CD4-positive, CD25-positive, alpha-beta regulatory T cell (primary cell): ENCODE results near the gene NANOS2. TPM values are rescaled to one million over a fixed set of nuclear protein-coding genes. Genes with fewer than 3 reads are reported as not detected.

Experiments
- ATAC-seq, 2 donors: fragments of 150-1000 bp; cut with Tn5 transposase; one replicate each; pipeline ENCODE4 v1.10.0; 2021; ENCODE audit warnings: low read depth in 2 of 2, moderate number of reproducible peaks in 2 of 2, moderate library complexity in 1 of 2
- DNase-seq, 3 donors: peaks; one replicate each; pipeline versions ENCODE4 v3.0.0 to v3.0.0-alpha.2; 2012 to 2022; ENCODE audit warnings: mixed read lengths in 1 of 3
- H3K27ac ChIP-seq: one replicate; pipeline ENCODE4 v1.7.0; 2013; ENCODE audit warnings: mild to moderate bottlenecking, low read length; ENCODE audit not compliant: insufficient read depth, poor library complexity, severe bottlenecking
- H3K27me3 ChIP-seq: one replicate; pipeline ENCODE4 v1.7.0; 2013; ENCODE audit warnings: low read length; ENCODE audit not compliant: control insufficient read depth, insufficient read depth
- H3K36me3 ChIP-seq: one replicate; pipeline ENCODE4 v1.7.0; 2013; ENCODE audit warnings: mild to moderate bottlenecking, low read length, moderate library complexity; ENCODE audit not compliant: control insufficient read depth, insufficient read depth
- H3K4me1 ChIP-seq: 2 replicates; pipeline ENCODE4 v1.7.0; 2013; ENCODE audit warnings: mild to moderate bottlenecking, low read length; ENCODE audit not compliant: insufficient read depth, control insufficient read depth, poor library complexity, severe bottlenecking
- H3K4me3 ChIP-seq: one replicate; pipeline ENCODE4 v1.7.0; 2013; ENCODE audit warnings: low read depth, mild to moderate bottlenecking, low read length, moderate library complexity
- H3K9me3 ChIP-seq, 2 experiments: 1 replicate in 1 of 2; 2 replicates in 1 of 2; pipeline ENCODE4 v1.7.0; 2013; ENCODE audit warnings: low read length in 2 of 2, mild to moderate bottlenecking in 1 of 2, moderate library complexity in 1 of 2; ENCODE audit not compliant: control insufficient read depth in 2 of 2
- H3K27ac Mint-ChIP-seq, 3 donors: one replicate each; pipeline ENCODE4 v1.8.0; 2020 to 2022; ENCODE audit warnings: mild to moderate bottlenecking in 3 of 3, mixed read lengths in 3 of 3, moderate library complexity in 2 of 3
- H3K27me3 Mint-ChIP-seq: one replicate; pipeline ENCODE4 v1.8.0; 2022; ENCODE audit warnings: mild to moderate bottlenecking, mixed read lengths
- H3K36me3 Mint-ChIP-seq: one replicate; pipeline ENCODE4 v1.8.0; 2020; ENCODE audit warnings: mixed read lengths
- H3K4me1 Mint-ChIP-seq, 4 donors: one replicate each; pipeline ENCODE4 v1.8.0; 2020 to 2022; ENCODE audit warnings: mixed read lengths in 4 of 4, mild to moderate bottlenecking in 1 of 4
- H3K4me3 Mint-ChIP-seq, 4 donors: one replicate each; pipeline ENCODE4 v1.8.0; 2020 to 2022; ENCODE audit warnings: mild to moderate bottlenecking in 4 of 4, mixed read lengths in 4 of 4, moderate library complexity in 3 of 4
- H3K9me3 Mint-ChIP-seq, 7 donors: one replicate each; pipeline ENCODE4 v1.8.0; 2020 to 2022; ENCODE audit warnings: mixed read lengths in 7 of 7, mild to moderate bottlenecking in 3 of 7, moderate library complexity in 2 of 7
- polyA plus RNA-seq, 4 donors: library from polyadenylated mRNA; unstranded; fragments of 300-500 nt; fragmentation: Illumina TruSeq; gene quantifications; one replicate each; pipeline ENCODE4 v1.2.3, GENCODE V29; 2021
- total RNA-seq: library from RNA; stranded (reverse); gene quantifications from one replicate; pipeline ENCODE4 v1.2.3, GENCODE V29; 2022

NANOS2 gene
- total RNA-seq: not detected
- not detected for polyA plus RNA-seq

GRCh38 chr19:45913874-45914830, at the start of gene NANOS2:
NANOS2 (minus strand) TSS chr19:45914778; CDS start chr19:45914693, 85 bp downstream.
- no peak within 1 kb of the TSS for H3K27ac Mint-ChIP-seq
- no peak within 1 kb of the TSS for H3K27ac ChIP-seq
- H3K4me1 ChIP-seq: no peaks in the 10 kb centered on the region
- no peak within 1 kb of the TSS for H3K4me3 Mint-ChIP-seq
- peaks cover 0 to 2% (median 0%) of the 10 kb centered on the region in 7 donors for H3K9me3 Mint-ChIP-seq
- no peaks in the 10 kb centered on the region for H3K36me3 Mint-ChIP-seq
- peaks cover 22% of the 10 kb centered on the region for H3K27me3 Mint-ChIP-seq
- peaks cover 0 to 2% (median 0%) of the 10 kb centered on the region in 4 donors for H3K4me1 Mint-ChIP-seq
- DNase-seq (peak in 1 of 3 donors; percentile 41), ATAC-seq (no peak)
- H3K36me3 ChIP-seq: no peaks in the 10 kb centered on the region
- H3K27me3 ChIP-seq: no peaks in the 10 kb centered on the region
- no peaks in the 10 kb centered on the region for H3K9me3 ChIP-seq
- no peak within 1 kb of the TSS for H3K4me3 ChIP-seq

DNA sequence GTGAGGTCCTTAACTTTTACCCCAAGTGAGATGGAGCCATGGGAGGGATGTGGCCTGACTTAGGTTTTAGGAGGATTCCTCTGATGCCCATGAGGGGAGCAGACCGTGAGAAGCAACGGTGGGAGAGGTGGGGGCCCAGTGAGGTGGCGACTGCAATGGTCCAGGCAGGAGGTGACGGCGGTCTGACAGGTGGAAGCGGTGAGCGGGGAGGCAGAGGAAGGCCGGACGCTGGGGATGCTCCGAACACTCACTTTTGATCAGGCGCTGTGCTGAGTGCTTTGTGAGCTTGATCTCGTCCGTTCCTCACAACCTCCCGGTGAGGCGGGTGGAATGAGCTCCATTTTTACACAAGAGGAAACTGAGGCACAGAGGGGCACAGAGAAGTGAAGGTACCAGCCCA, 47.4 kb upstream of the NANOS2 start:
- H3K27me3 Mint-ChIP-seq: peaks cover 20% of the 10 kb centered on the region
- no peak overlapping the region for H3K4me3 Mint-ChIP-seq
- ATAC-seq: no peak

GRCh38 chr19:45960595-45961235, 46.1 kb upstream of the NANOS2 start:
- Mint-ChIP-seq H3K27ac (no peak overlapping the region), H3K4me3 (no peak overlapping the region), H3K36me3 (peaks cover 4% of the 10 kb centered on the region), H3K9me3 (peaks cover 0 to 2% (median 0%) of the 10 kb centered on the region in 7 donors), H3K27me3 (peaks cover 16% of the 10 kb centered on the region), H3K4me1 (peaks cover 0 to 3% (median 0%) of the 10 kb centered on the region in 4 donors)
- Histone ChIP-seq H3K4me1 (no peaks in the 10 kb centered on the region), H3K27ac (no peak overlapping the region), H3K9me3 (no peaks in the 10 kb centered on the region), H3K27me3 (peaks cover 9% of the 10 kb centered on the region), H3K36me3 (no peaks in the 10 kb centered on the region), H3K4me3 (no peak overlapping the region)
- ATAC-seq: no peak
- no peak for DNase-seq

More for the DNA sequence above, 47.4 kb upstream of the NANOS2 start:
- Histone ChIP-seq H3K9me3 (no peaks in the 10 kb centered on the region), H3K27ac (no peak overlapping the region), H3K36me3 (no peaks in the 10 kb centered on the region), H3K4me1 (no peaks in the 10 kb centered on the region), H3K27me3 (peaks cover 9% of the 10 kb centered on the region), H3K4me3 (no peak overlapping the region)
- Mint-ChIP-seq H3K36me3 (peaks cover 4% of the 10 kb centered on the region), H3K4me1 (peaks cover 0 to 3% (median 0%) of the 10 kb centered on the region in 4 donors), H3K27ac (peak overlapping the region in 1 of 3 donors; percentile 30), H3K9me3 (peaks cover 0 to 2% (median 0%) of the 10 kb centered on the region in 7 donors)
- DNase-seq: no peak

DNA sequence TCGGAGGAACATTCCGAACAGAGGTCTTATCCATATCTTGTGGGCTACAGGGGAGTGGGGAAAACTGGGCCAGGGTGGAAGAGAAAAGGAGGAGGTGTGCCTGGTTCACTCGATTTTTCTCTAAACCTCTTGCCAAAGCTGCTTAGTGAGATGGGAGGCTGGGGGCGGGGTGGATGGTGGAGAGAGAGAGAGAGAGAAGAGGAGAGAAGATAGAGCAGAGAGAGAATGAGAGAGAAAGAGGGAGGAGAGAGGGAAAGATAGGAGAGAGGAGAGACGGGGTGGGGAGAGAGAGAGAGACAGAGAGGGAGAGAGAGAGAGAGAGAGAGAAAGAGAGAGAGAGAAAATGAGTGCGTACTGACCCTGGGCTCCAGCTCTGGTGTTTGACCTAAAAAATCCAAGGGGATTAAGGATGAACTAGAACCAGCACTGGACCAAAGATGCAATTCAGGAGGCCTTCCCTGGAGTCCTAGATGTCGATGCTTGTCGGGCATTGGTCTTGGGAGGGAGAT, 45.0 kb upstream of the NANOS2 start:
- Mint-ChIP-seq H3K4me3 (no peak overlapping the region), H3K27me3 (peaks cover 10% of the 10 kb centered on the region), H3K4me1 (peaks cover 0 to 4% (median 2%) of the 10 kb centered on the region in 4 donors), H3K9me3 (peaks cover 0 to 6% (median 3%) of the 10 kb centered on the region in 7 donors), H3K27ac (no peak overlapping the region), H3K36me3 (peaks cover 4% of the 10 kb centered on the region)
- Histone ChIP-seq H3K27ac (no peak overlapping the region), H3K4me1 (no peaks in the 10 kb centered on the region), H3K36me3 (no peaks in the 10 kb centered on the region), H3K4me3 (no peak overlapping the region), H3K9me3 (no peaks in the 10 kb centered on the region), H3K27me3 (peaks cover 11% of the 10 kb centered on the region)
- DNase-seq: no peak
- ATAC-seq: no peak

DNA sequence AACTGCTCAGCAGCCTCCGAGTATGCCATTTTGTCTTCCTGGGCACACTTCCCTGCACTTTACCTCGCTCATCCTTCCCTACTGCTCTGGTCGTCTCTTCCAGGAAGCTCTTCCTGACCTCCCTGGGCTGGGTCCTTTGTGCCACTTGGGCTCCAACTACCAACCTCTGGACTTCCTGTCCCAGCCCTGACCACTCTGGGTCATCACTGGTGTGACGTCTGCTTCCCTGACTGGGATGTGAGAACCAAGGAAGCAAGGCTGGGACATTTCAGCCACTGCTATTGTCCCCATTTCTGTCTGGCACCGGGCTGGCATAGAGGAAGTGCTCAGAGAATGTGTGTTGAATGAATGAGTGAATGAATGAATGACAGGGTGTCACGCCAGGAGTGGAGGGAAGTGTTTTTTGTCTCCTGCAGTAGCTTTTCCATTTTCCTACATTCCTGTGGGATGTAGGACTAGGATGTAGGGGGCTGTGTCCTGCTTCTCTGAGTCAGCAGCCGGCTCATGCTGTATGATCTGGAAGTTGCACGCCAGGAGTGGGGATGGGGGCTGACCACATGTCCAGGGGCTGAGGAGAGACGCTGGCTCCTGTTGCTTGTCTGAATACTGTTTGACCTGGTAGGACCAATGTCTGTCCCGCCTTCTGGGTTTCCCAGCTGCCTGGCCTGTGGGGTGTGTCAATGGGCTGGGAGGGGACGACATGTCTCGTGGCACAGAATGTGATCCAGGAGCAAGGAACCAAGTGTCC, 44.4 kb upstream of the NANOS2 start:
- Mint-ChIP-seq H3K4me3 (no peak overlapping the region), H3K4me1 (peaks cover 0 to 4% (median 2%) of the 10 kb centered on the region in 4 donors), H3K9me3 (peaks cover 0 to 4% (median 3%) of the 10 kb centered on the region in 7 donors), H3K27ac (no peak overlapping the region), H3K36me3 (peaks cover 4% of the 10 kb centered on the region), H3K27me3 (peaks cover 10% of the 10 kb centered on the region)
- ATAC-seq: no peak
- Histone ChIP-seq H3K4me1 (no peaks in the 10 kb centered on the region), H3K27me3 (peaks cover 11% of the 10 kb centered on the region), H3K36me3 (no peaks in the 10 kb centered on the region), H3K9me3 (no peaks in the 10 kb centered on the region), H3K27ac (no peak overlapping the region), H3K4me3 (no peak overlapping the region)
- no peak for DNase-seq

DNA sequence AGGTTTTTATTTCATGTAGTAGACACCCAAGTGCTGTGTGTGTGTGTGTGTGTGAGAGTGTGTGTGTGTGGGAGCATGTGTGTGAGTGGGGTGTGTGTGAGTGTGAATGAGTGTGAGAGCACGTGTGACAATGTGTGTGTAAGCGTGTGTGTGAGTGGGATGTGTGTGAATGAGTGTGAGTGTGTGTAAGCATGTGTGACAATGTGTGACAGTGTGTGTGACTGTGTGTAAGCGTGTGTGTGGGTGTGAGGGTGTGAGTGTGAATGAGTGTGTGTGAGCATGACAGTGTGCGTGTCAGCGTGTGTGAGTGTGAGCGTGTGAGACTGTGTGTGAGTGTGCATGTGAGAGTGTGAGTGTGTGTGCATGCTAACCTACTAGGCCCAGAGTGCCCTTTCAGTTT, 43.7 kb upstream of the NANOS2 start:
- Histone ChIP-seq H3K36me3 (no peaks in the 10 kb centered on the region), H3K4me1 (peaks cover under 1% of the 10 kb centered on the region), H3K27me3 (peaks cover 13% of the 10 kb centered on the region), H3K4me3 (no peak overlapping the region), H3K9me3 (no peaks in the 10 kb centered on the region), H3K27ac (no peak overlapping the region)
- peaks cover 0 to 4% (median 3%) of the 10 kb centered on the region in 7 donors for H3K9me3 Mint-ChIP-seq
- H3K27ac Mint-ChIP-seq: no peak overlapping the region
- ATAC-seq: no peak
- no peak for DNase-seq
- H3K4me1 Mint-ChIP-seq: peaks cover 0 to 4% (median 3%) of the 10 kb centered on the region in 4 donors
- H3K27me3 Mint-ChIP-seq: peaks cover 7% of the 10 kb centered on the region
- peaks cover 4% of the 10 kb centered on the region for H3K36me3 Mint-ChIP-seq
- H3K4me3 Mint-ChIP-seq: no peak overlapping the region

DNA sequence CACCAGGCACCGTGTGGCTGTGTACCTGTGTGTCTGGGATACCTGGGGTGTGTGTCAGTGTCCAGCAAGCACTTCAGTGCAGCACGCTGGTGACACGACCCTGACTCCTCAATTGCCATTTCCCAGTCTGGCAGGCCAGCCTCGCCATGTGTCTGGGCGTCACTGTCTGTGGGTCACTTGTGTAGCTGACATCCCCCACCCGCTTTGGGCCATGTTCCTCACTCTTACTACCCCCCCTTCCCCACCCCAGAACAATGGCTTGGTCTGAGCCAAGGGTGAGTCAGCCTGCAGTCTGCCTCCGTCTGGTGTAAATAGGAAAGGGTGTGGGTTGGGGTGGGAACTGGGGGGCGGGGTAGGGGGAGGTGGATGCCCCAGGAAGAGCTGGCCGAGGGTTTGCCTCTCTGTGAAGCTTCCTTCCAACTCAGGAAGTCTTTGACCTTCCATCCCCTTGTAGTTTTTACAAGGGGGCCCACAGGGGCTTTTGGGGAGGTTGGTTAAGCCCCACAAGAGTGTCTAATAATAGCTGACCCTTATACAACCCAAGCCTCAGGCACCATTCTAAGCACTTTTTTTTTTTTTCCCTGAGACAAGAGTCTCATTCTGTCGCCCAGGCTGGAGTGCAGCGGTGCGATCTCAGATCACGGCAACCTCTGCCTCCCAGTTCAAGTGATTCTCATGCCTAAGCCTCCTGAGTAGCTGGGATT, 41.5 kb upstream of the NANOS2 start:
- H3K27me3 ChIP-seq: peaks cover 19% of the 10 kb centered on the region
- H3K36me3 ChIP-seq: no peaks in the 10 kb centered on the region
- no peaks in the 10 kb centered on the region for H3K9me3 ChIP-seq
- H3K4me1 ChIP-seq: peaks cover 10% of the 10 kb centered on the region
- Mint-ChIP-seq H3K4me3 (no peak overlapping the region), H3K9me3 (peaks cover 0 to 5% (median 4%) of the 10 kb centered on the region in 7 donors), H3K27ac (no peak overlapping the region), H3K27me3 (peaks cover 7% of the 10 kb centered on the region), H3K36me3 (peaks cover 4% of the 10 kb centered on the region), H3K4me1 (peaks cover 0 to 12% (median 5%) of the 10 kb centered on the region in 4 donors)
- DNase-seq: peak in 1 of 3 donors; percentile 23
- no peak overlapping the region for H3K27ac ChIP-seq
- no peak for ATAC-seq
- no peak overlapping the region for H3K4me3 ChIP-seq
